Measurements from ENCODE around the gene NRDC. TPM values are rescaled to one million over a fixed set of nuclear protein-coding genes. Genes with fewer than 3 reads are reported as not detected.
"Not testable (repeated sequence)": the region's sequence is repeated elsewhere in the genome, so short reads cannot be mapped to it uniquely, and the experiment has no call there.

The NRDC gene
- total and polyA plus RNA-seq, 4 experiments from 2014 or later: 77.7 to 137 (median 117) TPM

GRCh38 chr1:51819810-51820209 lies 58.7 kb downstream of the NRDC start:
- CTCF ChIA-PET (ENCODE audit: partially characterized antibody): no interaction called here
- intact Hi-C loops (cut with micrococcal nuclease): no loop called here
- H3K36me3 Mint-ChIP-seq: peaks cover 39 to 64% of the 10 kb centered on the region in 2 donors

GRCh38 chr1:51819021-51819420 lies 59.5 kb downstream of the NRDC start:
- H3K4me1 ChIP-seq (ENCODE audit: insufficient read depth, low read length); H3K9me3 Mint-ChIP-seq; CTCF ChIA-PET (ENCODE audit: partially characterized antibody); H3K27me3 Mint-ChIP-seq; intact Hi-C loops (cut with micrococcal nuclease); DNase-seq; H3K27ac Mint-ChIP-seq; H3K4me3 ChIP-seq (ENCODE audit: low read length in 2 of 2); H3K9me3 ChIP-seq (ENCODE audit: control insufficient read depth in 1 of 2, low read length in 2 of 2); H3K4me3 Mint-ChIP-seq; POLR2A ChIA-PET (ENCODE audit: partially characterized antibody); H3K4me1 Mint-ChIP-seq; H3K27ac ChIP-seq (ENCODE audit: low read depth, low read length); H3K27me3 ChIP-seq (ENCODE audit: insufficient read depth, low read length): not testable (repeated sequence)
- H3K36me3 Mint-ChIP-seq: peaks cover 44 to 68% of the 10 kb centered on the region in 2 donors
- peaks cover 42% of the 10 kb centered on the region for H3K36me3 ChIP-seq (ENCODE audit: insufficient read depth, low read length)

More at GRCh38 chr1:51819810-51820209, 58.7 kb downstream of the NRDC start:
- no peaks in the 10 kb centered on the region for H3K9me3 Mint-ChIP-seq
- POLR2A ChIA-PET (ENCODE audit: partially characterized antibody): no interaction called here
- H3K4me3 ChIP-seq (ENCODE audit: low read length in 2 of 2): no peak overlapping the region
- H3K9me3 ChIP-seq (ENCODE audit: control insufficient read depth in 1 of 2, low read length in 2 of 2): no peaks in the 10 kb centered on the region
- H3K27me3 ChIP-seq (ENCODE audit: insufficient read depth, low read length): no peaks in the 10 kb centered on the region
- H3K36me3 ChIP-seq (ENCODE audit: insufficient read depth, low read length): peaks cover 40% of the 10 kb centered on the region
- no peaks in the 10 kb centered on the region for H3K27me3 Mint-ChIP-seq
- H3K27ac Mint-ChIP-seq: peak overlapping the region in 1 of 7 donors; percentile 57
- no peak for DNase-seq
- H3K4me3 Mint-ChIP-seq: no peak overlapping the region
- H3K4me1 ChIP-seq (ENCODE audit: insufficient read depth, low read length): no peaks in the 10 kb centered on the region
- H3K27ac ChIP-seq (ENCODE audit: low read depth, low read length): no peak overlapping the region
- H3K4me1 Mint-ChIP-seq: peaks cover 0 to 2% (median 0%) of the 10 kb centered on the region in 4 donors

- Histone ChIP-seq H3K27me3 (ENCODE audit: insufficient read depth, low read length) (no peaks in the 10 kb centered on the region), H3K27ac (ENCODE audit: low read depth, low read length) (no peak overlapping the region), H3K4me1 (ENCODE audit: insufficient read depth, low read length) (no peaks in the 10 kb centered on the region), H3K36me3 (ENCODE audit: insufficient read depth, low read length) (peaks cover 45% of the 10 kb centered on the region), H3K9me3 (ENCODE audit: control insufficient read depth in 1 of 2, low read length in 2 of 2) (no peaks in the 10 kb centered on the region), H3K4me3 (ENCODE audit: low read length in 2 of 2) (no peak overlapping the region)
- DNase-seq: no peak
- peaks cover 0 to 2% (median 0%) of the 10 kb centered on the region in 4 donors for H3K4me1 Mint-ChIP-seq
- H3K9me3 Mint-ChIP-seq: no peaks in the 10 kb centered on the region
- POLR2A ChIA-PET (ENCODE audit: partially characterized antibody): no interaction called here
- H3K36me3 Mint-ChIP-seq: peaks cover 49 to 73% of the 10 kb centered on the region in 2 donors
- H3K27ac Mint-ChIP-seq: no peak overlapping the region
- no peaks in the 10 kb centered on the region for H3K27me3 Mint-ChIP-seq
- CTCF ChIA-PET (ENCODE audit: partially characterized antibody): no interaction called here
- no peak overlapping the region for H3K4me3 Mint-ChIP-seq
- intact Hi-C loops (cut with micrococcal nuclease): no loop called here
These were observed 60.0 kb downstream of the NRDC start for GRCh38 chr1:51818487-51818886.

- Histone ChIP-seq H3K9me3 (ENCODE audit: control insufficient read depth in 1 of 2, low read length in 2 of 2) (no peaks in the 10 kb centered on the region), H3K4me1 (ENCODE audit: insufficient read depth, low read length) (no peaks in the 10 kb centered on the region), H3K27ac (ENCODE audit: low read depth, low read length) (no peak overlapping the region), H3K36me3 (ENCODE audit: insufficient read depth, low read length) (peaks cover 53% of the 10 kb centered on the region), H3K27me3 (ENCODE audit: insufficient read depth, low read length) (no peaks in the 10 kb centered on the region), H3K4me3 (ENCODE audit: low read length in 2 of 2) (no peak overlapping the region)
- no peaks in the 10 kb centered on the region for H3K4me1 Mint-ChIP-seq
- no peaks in the 10 kb centered on the region for H3K27me3 Mint-ChIP-seq
- intact Hi-C loops (cut with micrococcal nuclease): no loop called here
- no peaks in the 10 kb centered on the region for H3K9me3 Mint-ChIP-seq
- no peak overlapping the region for H3K4me3 Mint-ChIP-seq
- peaks cover 39 to 70% of the 10 kb centered on the region in 2 donors for H3K36me3 Mint-ChIP-seq
- ChIA-PET CTCF (ENCODE audit: partially characterized antibody) (no interaction called here), POLR2A (ENCODE audit: partially characterized antibody) (no interaction called here)
- H3K27ac Mint-ChIP-seq: peak overlapping the region in 1 of 7 donors; percentile 5
- no peak for DNase-seq
These were observed 64.0 kb downstream of the NRDC start for GRCh38 chr1:51814513-51814912.

- no peak overlapping the region for H3K27ac ChIP-seq (ENCODE audit: low read depth, low read length)
- intact Hi-C loops (cut with micrococcal nuclease): no loop called here
- H3K27me3 ChIP-seq (ENCODE audit: insufficient read depth, low read length): no peaks in the 10 kb centered on the region
- Mint-ChIP-seq H3K36me3 (peaks cover 43 to 72% of the 10 kb centered on the region in 2 donors), H3K27me3 (no peaks in the 10 kb centered on the region), H3K27ac (no peak overlapping the region), H3K4me3 (no peak overlapping the region), H3K9me3 (no peaks in the 10 kb centered on the region), H3K4me1 (peaks cover 0 to 2% (median under 1%) of the 10 kb centered on the region in 4 donors)
- DNase-seq: no peak
- H3K4me1 ChIP-seq (ENCODE audit: insufficient read depth, low read length): no peaks in the 10 kb centered on the region
- H3K4me3 ChIP-seq (ENCODE audit: low read length in 2 of 2): no peak overlapping the region
- H3K36me3 ChIP-seq (ENCODE audit: insufficient read depth, low read length): peaks cover 40% of the 10 kb centered on the region
- ChIA-PET POLR2A (ENCODE audit: partially characterized antibody) (no interaction called here), CTCF (ENCODE audit: partially characterized antibody) (no interaction called here)
- H3K9me3 ChIP-seq (ENCODE audit: control insufficient read depth in 1 of 2, low read length in 2 of 2): no peaks in the 10 kb centered on the region
These were observed 79.2 kb downstream of the NRDC start for GRCh38 chr1:51799372-51799771.

GRCh38 chr1:51794868-51795267 lies 83.7 kb downstream of the NRDC start:
- no peak overlapping the region for H3K4me3 Mint-ChIP-seq
- intact Hi-C loops (cut with micrococcal nuclease): no loop called here
- H3K4me1 Mint-ChIP-seq: peaks cover 0 to 12% (median 6%) of the 10 kb centered on the region in 4 donors
- H3K9me3 ChIP-seq (ENCODE audit: control insufficient read depth in 1 of 2, low read length in 2 of 2): no peaks in the 10 kb centered on the region
- H3K27me3 Mint-ChIP-seq: no peaks in the 10 kb centered on the region
- CTCF ChIA-PET (ENCODE audit: partially characterized antibody): interaction anchor here (1.5 kb wide), 1 partner anchor 9 kb away, joined by 3 read pairs; no protein-coding TSS in a partner anchor
- H3K36me3 ChIP-seq (ENCODE audit: insufficient read depth, low read length): peaks cover 65% of the 10 kb centered on the region
- H3K36me3 Mint-ChIP-seq: peaks cover 50 to 79% of the 10 kb centered on the region in 2 donors
- peak overlapping the region in 4 of 7 donors; percentile 1 to 89 (median 37) for H3K27ac Mint-ChIP-seq
- H3K4me3 ChIP-seq (ENCODE audit: low read length in 2 of 2): no peak overlapping the region
- no peaks in the 10 kb centered on the region for H3K4me1 ChIP-seq (ENCODE audit: insufficient read depth, low read length)
- no peak for DNase-seq
- POLR2A ChIA-PET (ENCODE audit: partially characterized antibody): no interaction called here
- H3K27ac ChIP-seq (ENCODE audit: low read depth, low read length): no peak overlapping the region
- no peaks in the 10 kb centered on the region for H3K27me3 ChIP-seq (ENCODE audit: insufficient read depth, low read length)
- no peaks in the 10 kb centered on the region for H3K9me3 Mint-ChIP-seq

GRCh38 chr1:51794260-51794659 lies 84.3 kb downstream of the NRDC start:
- no peak overlapping the region for H3K4me3 Mint-ChIP-seq

More at GRCh38 chr1:51794260-51794659, 84.3 kb downstream of the NRDC start:
- no peak overlapping the region for H3K4me3 ChIP-seq (ENCODE audit: low read length in 2 of 2)
- H3K4me1 ChIP-seq (ENCODE audit: insufficient read depth, low read length): no peaks in the 10 kb centered on the region
- intact Hi-C loops (cut with micrococcal nuclease): no loop called here
- ChIA-PET POLR2A (ENCODE audit: partially characterized antibody) (no interaction called here), CTCF (ENCODE audit: partially characterized antibody) (interaction anchor here (1.5 kb wide), 1 partner anchor 9 kb away, joined by 3 read pairs; no protein-coding TSS in a partner anchor)
- H3K27me3 Mint-ChIP-seq: no peaks in the 10 kb centered on the region
- no peaks in the 10 kb centered on the region for H3K27me3 ChIP-seq (ENCODE audit: insufficient read depth, low read length)
- no peaks in the 10 kb centered on the region for H3K9me3 ChIP-seq (ENCODE audit: control insufficient read depth in 1 of 2, low read length in 2 of 2)
- H3K27ac ChIP-seq (ENCODE audit: low read depth, low read length): no peak overlapping the region
- no peaks in the 10 kb centered on the region for H3K9me3 Mint-ChIP-seq
- peaks cover 0 to 12% (median 6%) of the 10 kb centered on the region in 4 donors for H3K4me1 Mint-ChIP-seq
- peaks cover 71% of the 10 kb centered on the region for H3K36me3 ChIP-seq (ENCODE audit: insufficient read depth, low read length)
- H3K27ac Mint-ChIP-seq: peak overlapping the region in 6 of 7 donors; percentile 1 to 69 (median 22)
- H3K36me3 Mint-ChIP-seq: peaks cover 56 to 80% of the 10 kb centered on the region in 2 donors
- no peak for DNase-seq

Measured in CD4-positive, alpha-beta memory T cell (primary cell).